H1 (cell line): Measurements from ENCODE around the gene TDP1.

Experiments used
- ATF2 ChIP-seq: IDR thresholded peaks from 2 replicates; pipeline ENCODE4 v1.6.1; 2012; ENCODE audit warnings: low read length, inconsistent platforms
- BACH1 ChIP-seq: IDR thresholded peaks from 2 replicates; pipeline ENCODE4 v1.6.1; 2012; ENCODE audit warnings: low read length, improper control_type of control experiment
- BRCA1 ChIP-seq: IDR thresholded peaks from 2 replicates; pipeline ENCODE4 v1.6.1; 2012; ENCODE audit warnings: low read depth, low read length, improper control_type of control experiment
- EP300 ChIP-seq, 2 experiments: IDR thresholded peaks; 1 replicate in 1 of 2; 2 replicates in 1 of 2; pipeline ENCODE4 v1.6.1; 2011 to 2012; ENCODE audit warnings: low read depth in 2 of 2, low read length in 2 of 2, mild to moderate bottlenecking in 2 of 2, borderline replicate concordance in 1 of 2, inconsistent platforms in 1 of 2, moderate library complexity in 1 of 2
- EZH2 ChIP-seq: fragments of 200-600 bp; sonication (generic); IDR thresholded peaks from 2 replicates; pipeline ENCODE4 v1.7.1; 2012; ENCODE audit warnings: low read depth, mild to moderate bottlenecking, moderate library complexity, low read length, inconsistent platforms; ENCODE audit not compliant: severe bottlenecking
- JUND ChIP-seq: IDR thresholded peaks from 2 replicates; pipeline ENCODE4 v1.6.1; 2011; ENCODE audit warnings: mild to moderate bottlenecking, improper control_type of control experiment, low read length
- MAX ChIP-seq: IDR thresholded peaks from 2 replicates; pipeline ENCODE4 v1.6.1; 2012; ENCODE audit warnings: inconsistent platforms
- POLR2A ChIP-seq, 2 experiments: IDR thresholded peaks; 1 replicate in 1 of 2; 2 replicates in 1 of 2; pipeline ENCODE4 v1.6.1; 2011; ENCODE audit warnings: low read depth in 2 of 2, low read length in 2 of 2, mild to moderate bottlenecking in 2 of 2; ENCODE audit errors: control extremely low read depth in 1 of 2
- POLR2AphosphoS5 ChIP-seq: IDR thresholded peaks from 2 replicates; pipeline ENCODE4 v1.6.1; 2011; ENCODE audit warnings: low read depth, low read length
- RAD21 ChIP-seq, 2 experiments: IDR thresholded peaks in 1 of 2; conservative IDR thresholded peaks in 1 of 2; 2 replicates each; pipeline ENCODE4 v1.6.1; 2011; ENCODE audit warnings: low read depth in 2 of 2, low read length in 2 of 2, improper control_type of control experiment in 1 of 2, inconsistent platforms in 1 of 2, mild to moderate bottlenecking in 1 of 2, moderate library complexity in 1 of 2
- TBP ChIP-seq: IDR thresholded peaks from 2 replicates; pipeline ENCODE4 v1.6.1; 2011; ENCODE audit warnings: low read depth, low read length, improper control_type of control experiment
- ZNF274 ChIP-seq: IDR thresholded peaks from 2 replicates; pipeline ENCODE4 v1.7.0; 2012; ENCODE audit warnings: low read length, borderline replicate concordance; ENCODE audit errors: extremely low read depth
- TF ChIP-seq, protein P1 (sequence below), 3 experiments: IDR thresholded peaks; 1 replicate in 2 of 3; 2 replicates in 1 of 3; pipeline versions ENCODE4 v1.5.1 to v1.6.1; 2011; ENCODE audit warnings: low read length in 3 of 3, mild to moderate bottlenecking in 3 of 3, inconsistent platforms in 2 of 3, low read depth in 1 of 3, moderate library complexity in 1 of 3; ENCODE audit not compliant: insufficient read depth in 1 of 3; ENCODE audit errors: control extremely low read depth in 1 of 3

GRCh38 chr14:90039253-90040010, 83.7 kb downstream of the TDP1 start:
- TF ChIP-seq POLR2A (IDR thresholded peaks at IDR 0.05; ENCODE audit: control extremely low read depth in 1 of 2, low read depth in 2 of 2, low read length in 2 of 2) (no peak), EP300 (IDR thresholded peaks at IDR 0.05; ENCODE audit: borderline replicate concordance in 1 of 2, low read depth in 2 of 2, low read length in 2 of 2) (no peak), RAD21 (IDR thresholded peaks at IDR 0.05 in 1 of 2, conservative IDR thresholded peaks at IDR 0.05 in 1 of 2; ENCODE audit: low read depth in 2 of 2, low read length in 2 of 2) (no peak), POLR2AphosphoS5 (no peak), JUND (no peak), TBP (no peak), ATF2 (no peak), BRCA1 (no peak), ZNF274 (no peak), MAX (no peak), BACH1 (no peak), EZH2 (no peak)
- TF ChIP-seq, protein P1, sequence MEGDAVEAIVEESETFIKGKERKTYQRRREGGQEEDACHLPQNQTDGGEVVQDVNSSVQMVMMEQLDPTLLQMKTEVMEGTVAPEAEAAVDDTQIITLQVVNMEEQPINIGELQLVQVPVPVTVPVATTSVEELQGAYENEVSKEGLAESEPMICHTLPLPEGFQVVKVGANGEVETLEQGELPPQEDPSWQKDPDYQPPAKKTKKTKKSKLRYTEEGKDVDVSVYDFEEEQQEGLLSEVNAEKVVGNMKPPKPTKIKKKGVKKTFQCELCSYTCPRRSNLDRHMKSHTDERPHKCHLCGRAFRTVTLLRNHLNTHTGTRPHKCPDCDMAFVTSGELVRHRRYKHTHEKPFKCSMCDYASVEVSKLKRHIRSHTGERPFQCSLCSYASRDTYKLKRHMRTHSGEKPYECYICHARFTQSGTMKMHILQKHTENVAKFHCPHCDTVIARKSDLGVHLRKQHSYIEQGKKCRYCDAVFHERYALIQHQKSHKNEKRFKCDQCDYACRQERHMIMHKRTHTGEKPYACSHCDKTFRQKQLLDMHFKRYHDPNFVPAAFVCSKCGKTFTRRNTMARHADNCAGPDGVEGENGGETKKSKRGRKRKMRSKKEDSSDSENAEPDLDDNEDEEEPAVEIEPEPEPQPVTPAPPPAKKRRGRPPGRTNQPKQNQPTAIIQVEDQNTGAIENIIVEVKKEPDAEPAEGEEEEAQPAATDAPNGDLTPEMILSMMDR (IDR thresholded peaks at IDR 0.05; ENCODE audit: control extremely low read depth in 1 of 3, insufficient read depth in 1 of 3, low read depth in 1 of 3, low read length in 3 of 3) = no peak
